Mucosa of rectum (tissue), 2 donors: Measurements from ENCODE around the gene TTF2.

Experiments
- H3K27ac ChIP-seq, 2 donors: one replicate each; pipeline ENCODE4 v1.7.0; 2013; ENCODE audit warnings: inconsistent platforms in 2 of 2, low read depth in 2 of 2, low read length in 2 of 2
- H3K27me3 ChIP-seq, 2 donors: one replicate each; pipeline ENCODE4 v1.7.0; 2013; ENCODE audit warnings: low read length in 2 of 2; ENCODE audit not compliant: control insufficient read depth in 2 of 2, insufficient read depth in 2 of 2
- H3K36me3 ChIP-seq, 2 donors: one replicate each; pipeline ENCODE4 v1.7.0; 2013; ENCODE audit warnings: low read length in 2 of 2; ENCODE audit not compliant: control insufficient read depth in 2 of 2, insufficient read depth in 2 of 2
- H3K4me1 ChIP-seq, 2 donors: one replicate each; pipeline ENCODE4 v1.7.0; 2013; ENCODE audit warnings: low read length in 2 of 2, mild to moderate bottlenecking in 1 of 2; ENCODE audit not compliant: control insufficient read depth in 2 of 2, insufficient read depth in 2 of 2
- H3K4me3 ChIP-seq, 2 donors: one replicate each; pipeline ENCODE4 v1.7.0; 2013; ENCODE audit warnings: low read length in 2 of 2
- H3K9ac ChIP-seq, 2 donors: one replicate each; pipeline ENCODE4 v1.7.0; 2013; ENCODE audit warnings: low read length in 2 of 2, low read depth in 1 of 2, mild to moderate bottlenecking in 1 of 2
- H3K9me3 ChIP-seq, 2 donors: one replicate each; pipeline ENCODE4 v1.7.0; 2013; ENCODE audit warnings: low read length in 2 of 2; ENCODE audit not compliant: control insufficient read depth in 2 of 2
- donor health status: healthy.
- donor health status: Normal muscosa, but diverticular disease.

TTF2 gene

GRCh38 chr1:117087686-117088085 is 27.6 kb downstream of the TTF2 start:
- no peaks in the 10 kb centered on the region for H3K27me3 ChIP-seq
- H3K4me1 ChIP-seq = no peaks in the 10 kb centered on the region
- H3K27ac ChIP-seq = no peak overlapping the region
- no peak overlapping the region for H3K4me3 ChIP-seq
- peaks cover 29 to 37% of the 10 kb centered on the region in 2 donors for H3K36me3 ChIP-seq
- H3K9me3 ChIP-seq = no peaks in the 10 kb centered on the region
- H3K9ac ChIP-seq = no peak overlapping the region

- Histone ChIP-seq H3K27ac (no peak overlapping the region), H3K4me1 (no peaks in the 10 kb centered on the region), H3K9ac (no peak overlapping the region), H3K4me3 (no peak overlapping the region), H3K36me3 (peaks cover 20 to 40% of the 10 kb centered on the region in 2 donors), H3K27me3 (no peaks in the 10 kb centered on the region), H3K9me3 (no peaks in the 10 kb centered on the region)
These were observed 29.9 kb downstream of the TTF2 start for GRCh38 chr1:117089996-117090395.

DNA sequence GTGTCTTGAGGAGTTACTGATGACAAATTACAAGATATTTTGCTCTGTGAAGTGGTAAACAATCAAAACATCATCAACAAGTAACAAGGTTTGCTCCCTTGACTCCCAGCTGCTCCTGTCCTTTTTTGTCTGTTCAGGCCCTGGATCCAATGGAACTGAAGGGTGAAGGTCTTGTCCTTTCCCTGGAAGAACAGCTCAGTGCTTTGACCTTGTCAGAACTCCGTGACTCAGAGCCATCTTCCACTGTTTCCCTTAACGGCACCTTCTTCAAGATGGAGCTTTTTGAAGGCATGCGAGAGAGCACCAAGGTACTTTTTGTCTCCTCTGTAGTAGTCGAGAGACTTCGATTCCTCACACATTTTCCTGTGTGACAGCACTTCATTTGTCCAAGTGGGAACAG is 32.5 kb downstream of the TTF2 start:
- H3K9me3 ChIP-seq = no peaks in the 10 kb centered on the region
- no peak overlapping the region for H3K9ac ChIP-seq
- no peaks in the 10 kb centered on the region for H3K27me3 ChIP-seq
- H3K36me3 ChIP-seq = peaks cover 28 to 45% of the 10 kb centered on the region in 2 donors
- no peak overlapping the region for H3K4me3 ChIP-seq
- no peaks in the 10 kb centered on the region for H3K4me1 ChIP-seq
- H3K27ac ChIP-seq = no peak overlapping the region

DNA sequence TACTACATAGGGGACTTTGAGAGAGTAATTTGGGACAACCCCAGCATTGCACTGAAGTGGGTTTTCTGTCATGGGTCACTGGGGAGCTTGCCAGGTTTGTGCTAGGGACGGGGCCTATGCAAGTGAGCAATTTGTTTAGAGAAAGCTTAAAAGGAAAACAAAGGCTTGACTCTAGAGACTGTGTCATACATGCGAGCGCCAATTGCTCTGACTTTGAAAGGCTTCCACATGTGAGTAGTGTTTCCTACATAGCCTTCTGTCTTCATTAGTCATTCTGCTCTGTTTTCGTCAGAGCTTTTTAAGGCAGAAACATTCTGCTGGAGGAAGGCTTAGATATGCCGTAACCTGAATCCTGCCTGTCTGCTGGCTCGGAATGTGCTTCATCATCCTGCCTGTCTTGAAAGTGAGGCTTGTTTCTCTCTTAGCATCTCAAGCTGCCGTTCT is 33.0 kb downstream of the TTF2 start:
- no peak overlapping the region for H3K9ac ChIP-seq

DNA sequence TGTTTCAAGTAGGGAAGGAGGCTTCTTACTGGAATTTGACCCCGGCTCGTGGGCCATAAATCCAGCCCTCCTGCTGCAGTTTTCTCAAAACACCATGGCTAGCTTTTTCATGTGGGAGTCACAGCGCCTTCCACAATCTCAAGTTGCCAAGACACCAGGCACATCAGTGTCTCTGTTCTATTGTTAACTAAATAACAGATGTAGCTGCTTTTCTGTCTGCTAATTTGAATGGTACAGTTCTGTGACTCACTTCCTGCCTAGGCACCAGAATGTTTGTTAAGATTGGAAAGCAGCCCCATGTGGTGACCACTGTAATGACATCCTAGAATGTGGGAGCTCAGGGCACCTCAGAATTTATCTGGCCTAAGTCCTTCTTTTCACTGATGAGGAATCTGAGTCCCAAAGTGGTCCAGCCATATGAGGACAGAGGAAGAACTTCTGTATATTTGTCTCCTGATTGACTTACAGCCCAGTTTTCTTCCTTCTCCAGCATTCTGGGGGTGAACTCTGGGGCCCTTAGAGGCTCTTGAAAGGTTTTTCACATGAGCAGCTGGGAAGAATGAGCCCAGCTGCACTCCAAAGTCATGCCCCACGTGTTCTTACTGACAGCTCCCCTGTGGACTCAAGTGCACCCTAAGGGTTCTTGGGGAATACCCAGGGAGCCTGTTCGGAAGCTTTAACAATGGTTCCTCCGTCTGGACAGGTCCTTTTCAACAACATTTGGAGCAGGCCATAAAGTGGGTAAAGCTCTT is 33.9 kb downstream of the TTF2 start:
- Histone ChIP-seq H3K36me3 (peaks cover 34 to 44% of the 10 kb centered on the region in 2 donors), H3K27ac (peak overlapping the region in 1 of 2 donors; percentile 43), H3K27me3 (no peaks in the 10 kb centered on the region), H3K4me3 (no peak overlapping the region), H3K9me3 (no peaks in the 10 kb centered on the region), H3K9ac (no peak overlapping the region), H3K4me1 (no peaks in the 10 kb centered on the region)

More for the DNA sequence above, 33.0 kb downstream of the TTF2 start:
- no peaks in the 10 kb centered on the region for H3K9me3 ChIP-seq
- H3K27ac ChIP-seq = peak overlapping the region in 1 of 2 donors; percentile 43
- H3K36me3 ChIP-seq = peaks cover 31 to 44% of the 10 kb centered on the region in 2 donors
- no peak overlapping the region for H3K4me3 ChIP-seq
- H3K4me1 ChIP-seq = no peaks in the 10 kb centered on the region
- no peaks in the 10 kb centered on the region for H3K27me3 ChIP-seq

DNA sequence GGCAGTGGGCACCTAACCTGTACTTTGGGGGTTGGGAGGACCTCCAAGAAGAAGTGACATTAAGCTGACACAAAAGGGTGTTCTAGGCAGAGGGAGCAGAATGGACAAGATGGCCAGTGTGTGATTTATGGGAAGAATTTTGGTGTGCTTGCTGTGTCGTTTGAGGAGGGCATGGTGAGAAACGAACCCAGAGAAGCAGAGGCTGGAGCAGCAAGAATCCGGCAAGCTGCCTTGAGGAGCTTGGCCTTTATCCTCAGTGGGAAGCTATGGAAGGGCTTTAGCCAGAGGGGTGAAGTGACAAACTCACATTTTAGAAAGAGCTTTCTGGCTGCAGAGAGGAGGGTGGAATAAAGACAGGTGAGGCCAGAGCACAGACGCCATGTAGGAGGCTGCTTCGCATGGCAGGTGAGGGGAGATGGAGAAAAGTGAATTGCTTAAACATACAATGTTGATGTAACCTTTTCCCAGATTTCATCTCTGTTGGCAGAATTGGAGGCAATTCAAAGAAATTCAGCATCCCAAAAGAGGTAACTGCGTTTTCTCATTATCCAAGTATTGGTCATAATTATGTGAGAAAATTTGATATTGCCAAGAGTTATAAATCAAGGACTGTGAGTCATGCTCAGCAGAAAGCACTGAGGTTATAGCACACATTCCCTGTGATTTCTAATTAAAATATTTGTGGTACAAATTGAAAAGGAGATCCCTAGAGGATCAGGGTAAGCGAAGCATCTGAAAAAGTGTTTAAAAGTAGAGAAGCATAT is 34.9 kb downstream of the TTF2 start:
- H3K27me3 ChIP-seq = no peaks in the 10 kb centered on the region
- H3K4me1 ChIP-seq = no peaks in the 10 kb centered on the region
- H3K9ac ChIP-seq = no peak overlapping the region
- H3K27ac ChIP-seq = no peak overlapping the region
- peaks cover 33 to 47% of the 10 kb centered on the region in 2 donors for H3K36me3 ChIP-seq
- H3K4me3 ChIP-seq = no peak overlapping the region
- H3K9me3 ChIP-seq = no peaks in the 10 kb centered on the region

GRCh38 chr1:117096951-117097408 is 36.9 kb downstream of the TTF2 start:
- H3K27ac ChIP-seq = no peak overlapping the region

GRCh38 chr1:117097443-117097842 is 37.3 kb downstream of the TTF2 start:
- H3K27ac ChIP-seq = no peak overlapping the region
- no peak overlapping the region for H3K4me3 ChIP-seq
- H3K27me3 ChIP-seq = no peaks in the 10 kb centered on the region
- peaks cover 35 to 45% of the 10 kb centered on the region in 2 donors for H3K36me3 ChIP-seq
- no peak overlapping the region for H3K9ac ChIP-seq
- no peaks in the 10 kb centered on the region for H3K4me1 ChIP-seq
- no peaks in the 10 kb centered on the region for H3K9me3 ChIP-seq

More at GRCh38 chr1:117096951-117097408, 36.9 kb downstream of the TTF2 start:
- H3K4me3 ChIP-seq = no peak overlapping the region
- H3K4me1 ChIP-seq = no peaks in the 10 kb centered on the region
- H3K27me3 ChIP-seq = no peaks in the 10 kb centered on the region
- H3K9ac ChIP-seq = no peak overlapping the region
- H3K36me3 ChIP-seq = peaks cover 32 to 47% of the 10 kb centered on the region in 2 donors
- H3K9me3 ChIP-seq = no peaks in the 10 kb centered on the region

DNA sequence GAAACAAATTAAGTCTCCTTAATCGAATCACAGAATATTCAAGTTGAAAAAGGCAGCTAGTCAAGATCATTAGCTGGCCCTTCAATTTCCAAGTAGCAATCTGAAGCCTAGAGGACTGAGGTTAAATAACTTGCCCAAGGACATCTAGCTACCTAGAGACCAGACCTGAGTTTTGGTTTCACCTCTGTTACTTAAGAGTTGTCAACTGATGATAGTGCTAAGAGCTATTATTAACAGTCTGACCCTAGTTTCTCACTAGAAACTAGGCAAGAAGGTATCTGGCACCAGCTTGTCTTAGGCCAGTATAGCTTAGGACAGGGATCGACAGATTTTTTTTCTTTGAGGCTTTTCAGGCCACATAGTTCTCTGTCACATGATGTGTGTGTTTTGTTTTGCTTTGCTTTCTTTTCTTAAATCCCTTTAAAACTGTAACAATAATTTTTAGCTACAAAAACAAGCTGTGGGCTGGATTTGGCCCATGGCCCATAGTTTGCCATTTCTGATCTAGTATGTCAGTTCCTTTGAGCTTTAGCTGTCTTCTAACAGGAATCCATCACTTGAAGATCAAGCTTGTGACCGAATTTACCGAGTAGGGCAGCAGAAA is 38.3 kb downstream of the TTF2 start:
- peaks cover 35 to 44% of the 10 kb centered on the region in 2 donors for H3K36me3 ChIP-seq
- no peaks in the 10 kb centered on the region for H3K9me3 ChIP-seq
- no peaks in the 10 kb centered on the region for H3K4me1 ChIP-seq
- H3K27ac ChIP-seq = no peak overlapping the region
- H3K27me3 ChIP-seq = no peaks in the 10 kb centered on the region
- no peak overlapping the region for H3K9ac ChIP-seq
- no peak overlapping the region for H3K4me3 ChIP-seq

- Histone ChIP-seq H3K4me1 (no peaks in the 10 kb centered on the region), H3K27me3 (no peaks in the 10 kb centered on the region), H3K36me3 (peaks cover 30 to 35% of the 10 kb centered on the region in 2 donors), H3K4me3 (no peak overlapping the region), H3K9ac (no peak overlapping the region), H3K9me3 (no peaks in the 10 kb centered on the region), H3K27ac (no peak overlapping the region)
These were observed 41.2 kb downstream of the TTF2 start for GRCh38 chr1:117101334-117101733.
